GM08714 (cell line): Measurements from ENCODE around the gene TCF20.

Source experiments
- H3K4me3 ChIP-seq: fragments of 200-500 bp; sonication (Bioruptor generic); 2 replicates; pipeline ENCODE4 v1.5.1; 2014; ENCODE audit warnings: mild to moderate bottlenecking, low read length, inconsistent platforms
- ZNF274 ChIP-seq: IDR thresholded peaks from 2 replicates; pipeline ENCODE4 v1.6.1; 2012; ENCODE audit warnings: mild to moderate bottlenecking, low read depth, low read length

The TCF20 gene

DNA sequence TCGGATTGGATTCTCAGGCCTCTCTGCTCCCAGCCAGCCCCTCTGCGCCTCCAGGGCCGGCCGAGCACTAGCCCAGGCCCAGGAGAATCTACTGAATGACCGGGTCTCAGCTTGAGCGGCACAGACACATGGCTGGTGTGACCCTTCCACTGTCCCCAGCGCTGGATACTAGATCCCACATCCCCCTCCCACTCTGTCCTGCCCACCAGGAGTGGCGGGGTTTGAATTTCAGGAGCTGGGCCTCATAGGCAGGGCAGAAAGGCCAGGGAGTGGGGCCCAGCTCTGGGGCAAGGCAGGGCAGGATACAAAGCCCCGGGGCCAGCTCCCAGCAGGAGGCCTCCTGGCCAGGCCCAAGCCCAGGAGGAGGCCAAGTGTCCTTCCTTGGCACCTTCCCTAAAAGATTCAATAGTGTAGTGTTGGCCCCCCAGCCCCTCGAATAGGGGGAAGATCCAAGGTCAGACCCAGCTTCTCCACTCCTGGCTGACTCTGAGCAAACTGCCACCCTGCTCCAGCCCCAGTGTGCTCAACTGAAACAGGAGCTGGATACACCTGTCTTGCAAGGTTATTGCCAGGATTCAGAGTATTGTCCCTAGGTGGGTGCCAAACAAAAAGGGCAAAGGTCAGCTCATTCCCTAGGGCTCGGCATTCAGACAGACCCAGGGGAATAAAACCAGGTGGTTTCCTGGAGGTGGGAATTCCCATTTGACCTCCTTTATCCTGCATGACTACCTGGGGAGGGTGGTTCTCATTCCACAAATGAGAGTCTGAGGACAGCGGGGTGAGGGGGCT, 22.5 kb upstream of the TCF20 start:
- no peak overlapping the region for H3K4me3 ChIP-seq
- TF ChIP-seq ZNF274 = no peak

DNA sequence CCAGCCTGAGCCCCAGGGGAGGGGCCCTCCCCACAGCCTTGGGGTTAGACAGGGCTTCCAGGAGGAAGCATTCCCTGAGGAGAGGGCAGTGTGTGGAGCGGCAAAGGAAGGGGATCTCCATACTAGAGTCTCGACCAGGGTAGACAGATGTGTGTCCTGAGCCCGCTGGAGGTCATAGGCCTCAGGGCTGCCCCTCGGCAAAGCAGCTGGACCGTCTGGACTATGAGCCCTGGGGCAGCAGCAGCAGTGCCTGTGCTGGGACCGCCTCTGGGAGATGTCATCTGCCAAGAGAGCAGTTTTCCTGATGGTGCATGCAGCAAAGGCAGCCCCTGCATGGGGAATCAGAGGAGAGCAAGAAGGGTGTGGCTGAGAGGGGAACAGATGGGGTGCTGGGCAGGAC, 20.8 kb upstream of the TCF20 start:
- no peak overlapping the region for H3K4me3 ChIP-seq
- no peak for TF ChIP-seq ZNF274

DNA sequence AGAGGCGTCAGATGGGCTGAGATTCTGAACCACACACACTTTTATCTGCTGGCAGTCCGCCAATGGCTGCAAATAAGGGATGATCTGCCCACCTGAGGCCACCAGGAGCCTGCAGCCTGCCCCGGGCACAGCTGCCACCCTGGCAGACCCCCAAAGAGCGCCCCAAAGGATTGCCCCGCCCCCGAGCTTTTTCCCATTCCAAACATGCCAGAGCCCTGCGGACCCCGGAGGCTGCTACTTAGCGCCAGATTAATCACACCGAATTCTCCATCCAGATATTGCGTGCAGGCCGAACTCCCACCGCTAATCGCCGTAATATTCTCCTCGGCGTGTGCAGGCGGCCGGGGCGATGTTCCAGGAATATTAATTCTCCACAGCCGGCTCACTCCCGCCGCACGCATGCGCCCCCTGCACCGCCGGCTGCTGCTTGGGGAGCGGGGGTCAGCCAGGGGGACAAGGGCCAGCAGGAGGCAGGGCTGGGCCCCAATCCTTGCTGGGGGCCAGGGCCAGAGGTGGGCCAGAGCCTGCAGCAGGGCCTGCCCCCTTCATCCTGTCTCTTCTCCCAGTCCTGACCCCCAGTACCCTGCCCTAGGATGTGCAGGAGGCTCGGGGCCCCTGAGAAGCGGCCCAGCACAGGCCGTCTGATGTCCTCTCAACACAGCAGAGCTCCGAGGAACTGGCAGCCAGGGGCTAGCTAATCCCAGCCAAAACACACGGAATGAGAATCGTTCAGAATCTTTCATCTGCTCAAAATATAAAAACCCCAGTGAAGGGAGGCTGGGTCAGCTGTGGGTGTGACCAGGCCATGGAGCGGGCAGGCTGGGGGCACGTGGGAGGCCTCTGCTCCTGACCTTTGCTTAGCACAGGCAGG, 19.5 kb upstream of the TCF20 start:
- no peak overlapping the region for H3K4me3 ChIP-seq
- TF ChIP-seq ZNF274 = no peak

DNA sequence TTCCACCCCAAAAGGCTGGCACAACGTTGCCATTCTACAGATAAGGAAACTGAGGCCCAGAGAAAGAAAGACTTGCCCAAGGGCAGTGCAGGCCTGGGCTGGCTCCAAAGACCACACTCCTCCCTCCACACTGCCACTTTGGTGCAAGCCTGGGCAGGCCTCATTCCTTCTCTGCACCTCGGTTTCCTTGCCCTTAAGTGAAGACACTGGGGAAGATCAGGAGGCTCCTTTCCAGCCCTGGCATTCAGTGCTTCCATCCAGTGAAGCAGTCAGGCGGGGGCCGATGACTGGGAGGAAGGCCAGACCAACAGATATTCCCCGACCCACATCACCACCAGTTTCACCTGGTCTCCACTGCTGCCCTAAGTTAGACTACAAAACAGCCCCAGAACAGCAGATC, 18.3 kb upstream of the TCF20 start:
- H3K4me3 ChIP-seq = no peak overlapping the region
- no peak for TF ChIP-seq ZNF274

DNA sequence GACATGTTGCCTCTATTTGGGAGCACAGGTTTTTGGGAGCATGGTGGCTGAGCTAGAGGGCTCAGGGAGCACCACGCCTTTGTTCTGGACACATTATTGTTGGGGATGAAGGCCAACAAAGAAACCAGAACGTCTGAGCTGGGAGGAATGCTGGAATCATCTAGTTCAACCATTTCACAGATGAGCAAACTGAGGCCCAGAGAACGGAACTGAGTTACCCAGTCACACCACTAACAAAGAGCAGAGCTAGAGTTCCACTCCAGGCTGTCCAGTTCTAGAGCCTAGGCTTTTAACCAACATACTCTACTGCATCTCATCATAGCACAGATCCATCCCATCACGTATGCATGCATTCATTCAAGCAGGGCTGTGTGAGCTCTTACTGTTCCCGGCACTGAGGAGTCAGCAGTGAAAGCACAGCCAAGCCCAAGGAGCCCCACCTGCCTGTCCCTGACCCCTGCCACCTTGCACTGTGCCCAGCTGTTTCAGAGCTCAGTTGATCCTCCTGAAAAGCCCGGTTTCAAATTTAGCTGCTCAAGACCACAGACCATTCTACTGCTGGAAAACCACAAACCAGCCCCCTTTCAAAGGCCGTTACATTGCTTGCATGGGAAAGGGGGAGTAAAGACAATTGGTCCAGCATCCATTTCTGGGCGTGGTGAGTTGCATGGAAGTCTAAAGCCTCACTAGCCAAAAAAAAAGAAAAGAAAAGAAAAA, 16.9 kb upstream of the TCF20 start:
- no peak overlapping the region for H3K4me3 ChIP-seq
- no peak for TF ChIP-seq ZNF274

DNA sequence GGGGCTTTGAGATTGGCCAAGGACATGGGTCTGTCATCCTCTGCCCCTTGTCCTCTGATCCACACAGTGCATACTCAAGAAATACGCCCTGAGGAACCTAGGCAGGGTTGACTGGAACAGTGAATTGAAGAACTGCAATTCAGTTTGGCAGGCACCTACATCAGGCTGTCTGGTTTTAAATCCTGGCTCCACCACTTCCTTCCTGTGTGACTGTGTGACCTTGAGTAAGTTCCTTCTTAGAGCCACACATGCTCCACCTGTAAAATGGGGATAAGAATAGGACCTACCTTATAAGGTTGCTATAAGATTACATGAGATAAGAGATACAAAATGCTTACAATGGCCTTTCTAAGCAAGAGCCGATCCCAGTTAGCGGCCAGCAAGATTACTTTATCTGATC, 15.8 kb upstream of the TCF20 start:
- no peak overlapping the region for H3K4me3 ChIP-seq
- TF ChIP-seq ZNF274 = no peak

DNA sequence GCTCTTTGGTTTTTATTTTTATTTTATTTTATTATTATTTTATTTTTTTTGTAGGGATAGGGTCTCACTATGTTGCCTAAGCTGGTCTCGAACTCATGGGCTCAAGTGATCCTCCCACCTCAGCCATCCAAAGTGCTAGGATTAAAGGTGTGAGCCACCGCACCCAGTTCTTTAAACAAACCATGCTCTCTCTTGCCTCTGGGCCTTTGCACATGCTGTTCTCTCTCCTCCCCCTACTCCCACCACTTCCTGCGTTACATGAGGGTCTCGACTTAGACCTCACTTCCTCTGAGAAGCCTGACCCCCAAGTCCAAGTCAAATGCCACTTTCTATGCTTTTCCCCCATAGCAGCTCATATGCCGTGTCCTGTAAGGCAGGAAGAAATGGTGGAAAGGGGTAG, 15.2 kb upstream of the TCF20 start:
- TF ChIP-seq ZNF274 = no peak
- H3K4me3 ChIP-seq = no peak overlapping the region

DNA sequence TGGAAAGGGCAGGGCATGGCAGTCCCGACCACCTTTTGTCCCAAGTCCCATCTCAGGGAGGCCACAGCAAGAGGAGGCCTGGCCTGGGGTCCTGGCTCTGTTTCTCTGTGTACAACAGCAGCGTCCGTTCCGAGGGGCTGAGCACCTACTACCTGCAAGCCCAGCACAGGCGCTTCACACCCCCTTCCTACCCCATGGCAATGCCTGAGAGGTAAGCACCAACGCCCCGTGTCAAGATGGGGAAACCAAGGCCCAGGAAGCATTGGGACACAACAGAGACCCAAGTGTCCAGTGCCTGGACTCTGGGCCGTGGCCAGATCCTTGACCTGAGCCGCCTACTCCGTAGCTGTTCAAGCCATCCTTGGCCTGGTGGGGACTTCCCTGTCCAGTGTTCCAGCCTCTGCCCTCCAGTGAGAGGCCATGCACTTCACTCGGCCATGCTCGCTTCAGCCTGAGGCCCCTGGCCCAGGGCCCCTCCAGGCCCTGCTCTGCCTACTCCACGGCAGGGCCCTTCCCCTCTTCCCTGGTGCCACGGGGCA, 14.3 kb upstream of the TCF20 start:
- no peak overlapping the region for H3K4me3 ChIP-seq
- no peak for TF ChIP-seq ZNF274

DNA sequence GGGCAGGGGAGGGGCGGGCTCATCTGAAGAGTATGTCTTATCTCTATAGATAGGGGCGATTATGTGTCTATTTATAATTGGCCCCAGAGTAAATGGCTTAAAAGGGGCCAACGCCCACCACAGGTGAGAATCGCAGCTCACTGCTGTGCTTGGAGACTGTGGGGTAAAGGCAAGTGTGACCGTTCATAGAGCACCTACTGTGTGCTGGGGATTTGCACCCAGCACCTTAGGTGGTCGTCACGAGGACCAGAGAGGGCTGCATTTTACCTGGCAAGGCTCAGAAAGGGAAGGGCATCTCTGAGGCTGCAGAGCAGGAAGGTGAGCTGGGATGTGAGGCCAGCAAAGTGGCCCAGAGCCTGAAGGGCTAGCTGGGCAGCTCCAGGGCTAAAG, 13.7 kb upstream of the TCF20 start:
- H3K4me3 ChIP-seq = no peak overlapping the region

DNA sequence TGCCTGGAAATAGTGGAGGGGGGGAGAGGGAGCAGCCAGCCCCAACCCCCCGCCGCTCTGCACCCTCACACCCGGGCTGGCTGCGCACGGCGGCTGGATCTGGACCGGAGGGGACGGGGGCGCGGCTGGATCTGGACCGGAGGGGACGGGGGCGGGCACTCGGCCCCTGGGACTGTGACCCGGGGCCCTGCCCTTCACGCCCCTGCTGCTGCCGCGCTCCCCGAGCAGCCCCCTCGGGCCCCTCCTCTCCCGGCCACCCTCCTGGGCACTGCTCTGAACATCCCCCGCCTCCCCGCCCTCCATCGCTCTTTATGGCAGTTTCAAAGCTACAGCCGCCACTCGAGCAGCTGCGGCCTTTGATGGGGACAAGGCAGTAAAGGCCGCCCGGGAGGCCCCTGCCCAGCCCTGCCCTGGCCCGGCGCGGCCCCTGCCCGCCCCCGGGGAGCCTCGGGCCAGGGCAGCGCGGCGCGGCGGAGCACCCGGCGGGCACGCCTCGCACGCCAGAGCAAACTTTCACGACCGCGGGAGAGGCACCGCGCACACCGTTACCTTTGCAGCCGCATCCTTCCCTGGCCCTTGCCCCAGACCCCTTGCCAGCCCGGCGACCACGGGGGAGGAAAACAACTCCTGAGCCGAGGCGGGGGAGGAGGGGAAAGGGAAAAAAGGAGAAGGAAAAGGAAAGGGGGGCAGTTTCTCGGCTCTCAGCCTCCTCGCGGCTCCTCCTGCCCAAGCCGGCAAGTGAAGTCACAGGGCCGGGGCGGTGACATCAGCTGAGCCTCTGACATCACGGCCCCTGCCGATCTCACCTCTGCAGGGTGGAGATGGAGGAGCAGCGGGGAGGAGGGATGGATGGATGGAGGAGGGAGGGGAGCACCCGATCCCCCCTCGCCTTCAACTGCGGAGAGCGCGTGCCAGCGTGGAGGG, 13.1 kb upstream of the TCF20 start:
- TF ChIP-seq ZNF274 = no peak
- H3K4me3 ChIP-seq = no peak overlapping the region; the same call in 1 of the 2 replicates

More for the DNA sequence above, 13.7 kb upstream of the TCF20 start:
- no peak for TF ChIP-seq ZNF274

DNA sequence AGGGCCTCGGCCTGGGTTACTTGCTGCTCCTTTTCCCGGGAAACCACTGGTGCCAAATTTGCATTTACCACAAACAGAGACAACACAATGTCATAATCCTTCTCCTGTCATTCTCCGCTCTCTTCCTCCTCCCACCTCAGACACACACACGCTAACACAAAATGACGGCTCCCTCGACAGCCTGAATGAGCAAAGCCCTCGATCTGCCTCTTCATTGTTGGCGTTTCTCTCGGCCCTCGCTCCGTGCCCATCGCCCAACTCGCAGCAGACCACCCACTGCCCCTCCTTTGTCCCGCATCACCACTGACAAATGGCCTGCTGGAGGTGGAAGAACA, 12.5 kb upstream of the TCF20 start:
- H3K4me3 ChIP-seq = no peak overlapping the region
- no peak for TF ChIP-seq ZNF274

DNA sequence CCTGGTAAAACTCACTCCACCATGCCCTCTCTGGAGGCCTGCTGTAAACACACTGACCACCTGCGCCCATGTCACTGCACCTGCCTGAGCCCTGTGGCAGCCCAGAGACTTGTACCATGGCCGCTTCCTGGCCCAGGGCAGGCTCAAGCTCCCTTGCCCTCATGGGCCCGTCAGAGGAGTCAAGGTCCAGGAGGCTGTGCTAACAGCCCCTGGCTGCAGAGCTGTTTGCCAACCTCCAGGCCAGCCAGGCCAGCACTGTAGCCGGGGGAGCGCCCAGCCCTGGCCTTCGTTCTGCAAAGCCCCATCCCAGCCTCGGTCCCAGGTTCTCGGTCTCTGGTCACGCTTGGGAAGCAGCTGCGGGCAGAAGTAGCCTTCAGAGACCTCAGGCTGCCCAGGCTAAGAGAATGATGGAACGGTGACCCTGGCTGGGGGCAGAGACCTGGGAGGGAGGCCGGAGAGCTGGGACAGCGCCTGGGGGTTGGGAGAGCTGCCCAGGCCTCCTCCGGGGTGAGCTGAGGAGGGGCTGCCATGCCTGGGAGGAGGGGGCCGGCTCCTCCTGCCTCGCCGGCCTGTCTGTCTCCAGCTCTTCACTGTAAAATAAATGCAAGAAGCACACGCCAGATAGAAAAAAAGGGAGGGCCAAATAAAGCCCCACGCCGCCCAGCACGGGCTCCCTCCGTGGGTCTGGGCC, 11.9 kb upstream of the TCF20 start:
- H3K4me3 ChIP-seq = no peak overlapping the region
- no peak for TF ChIP-seq ZNF274
